VCaP (cell line): ENCODE data around the gene PPFIA2.
A peak's percentile ranks its signal among the peaks of the same experiment; 100 is the strongest.

Experiments
- H3K27ac ChIP-seq: fragments of 450-650 bp; 2 replicates; pipeline ENCODE4 v1.5.1; 2017
- TF ChIP-seq, protein P1 (sequence below): fragments of 450-650 bp; conservative IDR thresholded peaks from 2 replicates; pipeline ENCODE4 v1.5.1; 2017; ENCODE audit warnings: mild to moderate bottlenecking, moderate library complexity

The PPFIA2 gene

GRCh38 chr12:81375969-81376368 is 383.2 kb downstream of the PPFIA2 start:
- TF ChIP-seq, protein P1, sequence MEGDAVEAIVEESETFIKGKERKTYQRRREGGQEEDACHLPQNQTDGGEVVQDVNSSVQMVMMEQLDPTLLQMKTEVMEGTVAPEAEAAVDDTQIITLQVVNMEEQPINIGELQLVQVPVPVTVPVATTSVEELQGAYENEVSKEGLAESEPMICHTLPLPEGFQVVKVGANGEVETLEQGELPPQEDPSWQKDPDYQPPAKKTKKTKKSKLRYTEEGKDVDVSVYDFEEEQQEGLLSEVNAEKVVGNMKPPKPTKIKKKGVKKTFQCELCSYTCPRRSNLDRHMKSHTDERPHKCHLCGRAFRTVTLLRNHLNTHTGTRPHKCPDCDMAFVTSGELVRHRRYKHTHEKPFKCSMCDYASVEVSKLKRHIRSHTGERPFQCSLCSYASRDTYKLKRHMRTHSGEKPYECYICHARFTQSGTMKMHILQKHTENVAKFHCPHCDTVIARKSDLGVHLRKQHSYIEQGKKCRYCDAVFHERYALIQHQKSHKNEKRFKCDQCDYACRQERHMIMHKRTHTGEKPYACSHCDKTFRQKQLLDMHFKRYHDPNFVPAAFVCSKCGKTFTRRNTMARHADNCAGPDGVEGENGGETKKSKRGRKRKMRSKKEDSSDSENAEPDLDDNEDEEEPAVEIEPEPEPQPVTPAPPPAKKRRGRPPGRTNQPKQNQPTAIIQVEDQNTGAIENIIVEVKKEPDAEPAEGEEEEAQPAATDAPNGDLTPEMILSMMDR: no peak
- H3K27ac ChIP-seq: no peak overlapping the region

GRCh38 chr12:81370456-81370855 is 388.7 kb downstream of the PPFIA2 start:
- H3K27ac ChIP-seq: no peak overlapping the region
- TF ChIP-seq, protein P1: no peak

DNA sequence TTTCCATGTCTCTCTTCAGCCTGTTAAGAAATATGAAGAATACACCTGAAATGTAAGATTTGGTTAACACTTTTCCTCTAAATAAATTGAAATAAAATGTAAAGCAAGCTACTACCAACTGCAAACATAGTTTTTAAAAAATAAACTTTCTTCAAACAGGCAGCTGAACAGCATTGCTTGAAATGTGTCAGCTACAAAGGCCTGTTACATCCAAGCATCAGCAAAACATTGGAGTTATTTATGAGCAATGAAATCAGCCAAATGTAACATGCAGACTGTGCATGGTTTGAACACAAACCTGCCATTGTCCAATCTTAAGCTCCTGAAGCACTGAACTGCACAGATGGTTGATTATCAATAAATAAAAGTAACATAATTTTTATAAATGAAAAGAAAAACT is 390.0 kb downstream of the PPFIA2 start:
- TF ChIP-seq, protein P1: no peak

DNA sequence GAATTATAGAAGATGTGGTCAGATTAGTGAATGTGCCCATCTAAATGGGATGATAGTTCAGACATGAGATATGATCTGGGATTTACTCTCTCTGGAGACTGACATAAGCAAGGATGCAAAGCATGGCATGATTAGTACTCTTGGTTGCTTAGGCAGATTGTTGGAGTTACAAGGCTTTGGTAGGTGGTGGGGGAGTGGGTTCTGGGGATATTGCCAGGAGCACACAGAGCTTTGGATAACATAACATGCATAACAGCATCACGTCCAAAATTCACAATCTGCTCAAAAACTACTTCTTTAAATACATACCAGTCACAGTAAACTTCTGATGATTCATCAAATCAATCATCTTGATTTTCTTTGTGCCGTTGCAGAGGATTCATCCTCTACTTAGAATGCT is 393.9 kb downstream of the PPFIA2 start:
- H3K27ac ChIP-seq: no peak overlapping the region
- TF ChIP-seq, protein P1: no peak

More for the DNA sequence above, 390.0 kb downstream of the PPFIA2 start:
- H3K27ac ChIP-seq: no peak overlapping the region

DNA sequence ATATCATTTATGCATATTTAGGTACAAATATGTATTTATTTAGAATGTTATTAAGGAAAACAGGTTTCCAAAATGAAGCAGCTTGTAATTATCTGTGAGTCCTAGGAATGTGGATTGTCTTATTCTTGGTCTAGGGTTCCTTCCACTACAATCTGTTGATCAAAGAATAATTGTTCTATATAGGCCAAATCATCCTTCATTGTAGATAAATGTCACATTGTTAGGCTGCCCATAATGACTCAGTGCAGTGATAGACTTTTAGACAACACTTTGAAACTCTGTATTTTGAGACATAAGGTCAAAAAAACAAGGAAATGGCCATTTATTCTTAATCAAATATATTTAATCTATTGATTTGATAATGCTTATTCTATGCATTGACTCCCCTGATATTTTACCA is 398.2 kb downstream of the PPFIA2 start:
- no peak overlapping the region for H3K27ac ChIP-seq
- TF ChIP-seq, protein P1: no peak

DNA sequence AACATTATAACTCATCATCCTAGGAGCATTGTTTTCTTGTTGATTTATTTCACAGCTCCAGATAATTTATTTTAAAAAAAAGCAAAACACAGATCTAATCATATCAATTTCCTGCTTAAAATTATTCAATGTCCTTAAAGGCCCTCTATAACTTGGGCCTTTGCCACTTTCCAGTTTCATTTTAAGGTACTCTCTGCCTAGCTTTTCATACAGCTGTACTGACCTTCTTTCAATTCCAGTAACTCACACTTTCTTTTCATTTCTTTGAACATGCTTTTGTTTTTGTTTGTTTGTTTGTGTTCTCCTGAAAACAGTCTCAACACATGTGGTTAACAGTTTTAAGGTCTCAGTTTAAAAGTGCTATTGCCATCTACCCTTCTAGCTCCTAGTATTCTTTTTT is 399.4 kb downstream of the PPFIA2 start:
- TF ChIP-seq, protein P1: no peak
- peak overlapping the region; percentile 6; the same call in 1 of the 2 replicates for H3K27ac ChIP-seq

DNA sequence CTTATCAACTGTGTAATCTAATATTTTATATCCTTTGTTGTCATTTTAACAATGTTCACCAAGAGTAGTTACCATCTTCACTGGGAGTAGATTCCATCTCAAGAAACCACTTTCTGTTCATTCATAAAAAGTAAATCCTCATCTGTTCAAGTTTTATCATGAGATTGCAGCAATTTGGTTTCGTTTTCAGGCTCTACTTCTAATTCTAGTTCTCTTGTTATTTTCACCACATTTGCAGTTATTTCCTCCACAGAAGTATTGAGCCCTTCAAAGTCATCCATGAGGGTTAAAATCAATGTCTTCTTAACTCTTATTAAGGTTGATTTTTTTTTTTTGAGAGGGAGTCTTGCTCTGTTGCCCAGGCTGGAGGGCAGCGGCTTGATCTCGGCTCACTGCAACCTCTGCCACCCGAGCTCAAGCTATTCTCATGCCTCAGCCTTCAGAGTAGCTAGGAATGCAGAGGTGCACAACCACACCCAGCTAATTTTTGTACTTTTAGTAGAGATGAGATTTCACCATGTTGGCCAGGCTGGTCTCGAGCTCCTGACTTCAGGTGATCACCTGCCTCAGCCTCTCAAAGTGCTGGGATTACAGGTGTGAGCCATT is 404.7 kb downstream of the PPFIA2 start:
- TF ChIP-seq, protein P1: no peak
- H3K27ac ChIP-seq: no peak overlapping the region
